Testis (tissue), 3 donors: ENCODE results near the gene USP43. TPM values are rescaled to one million over a fixed set of nuclear protein-coding genes. Genes with fewer than 3 reads are reported as not detected.

Experiments
- DNase-seq: peaks from one replicate; pipeline ENCODE4 v3.0.0-alpha.2; 2019
- H3K27ac ChIP-seq, 2 donors: fragments of 200-600 bp; sonication (generic); one replicate each; pipeline ENCODE4 v1.5.1; 2019
- H3K27me3 ChIP-seq: fragments of 200-600 bp; sonication (generic); one replicate; pipeline ENCODE4 v1.5.1; 2019
- H3K36me3 ChIP-seq: fragments of 200-600 bp; sonication (generic); one replicate; pipeline ENCODE4 v1.5.1; 2017; ENCODE audit warnings: low read depth; ENCODE audit errors: missing control alignments
- H3K4me1 ChIP-seq: fragments of 200-600 bp; sonication (generic); one replicate; pipeline ENCODE4 v1.5.1; 2019
- H3K4me3 ChIP-seq, 2 donors: fragments of 200-600 bp; sonication (generic); one replicate each; pipeline ENCODE4 v1.5.1; 2017 to 2019
- H3K9me3 ChIP-seq: fragments of 200-600 bp; sonication (generic); one replicate; pipeline ENCODE4 v1.5.1; 2017
- POLR2A ChIP-seq: fragments of 450-650 bp; IDR thresholded peaks from one replicate; pipeline ENCODE4 v1.6.1; 2017; ENCODE audit warnings: antibody characterized with exemption, mild to moderate bottlenecking, moderate library complexity
- WGBS, 2 donors: methylation state at CpG; one replicate each; pipeline ENCODE4 v1.1.5; 2018; 5-methylcytosine and 5-hydroxymethylcytosine counted together
- intact Hi-C: fragments of 100-400 bp; cut with DNase I; formaldehyde crosslinking; loops from one replicate; pipeline ENCODE4 v1.15.1; 2023; ENCODE audit warnings: low total_unique reads
- polyA plus RNA-seq: library from polyadenylated mRNA; stranded (reverse); fragments of 350-450 nt; fragmentation: Illumina TruSeq; extraction: RNeasy Lipid Tissue Mini Kit (QIAGEN cat#74804); gene quantifications from one replicate; pipeline ENCODE4 v1.2.3, GENCODE V29; 2014; ENCODE audit warnings: low read depth, low replicate concordance; ENCODE audit not compliant: insufficient read depth
- total RNA-seq, 2 donors: library from RNA; depleted of rRNA; stranded (reverse); fragments of >200 nt; gene quantifications; one replicate each; pipeline ENCODE4 v1.2.3, GENCODE V29; 2016
- TF ChIP-seq, protein P1 (sequence below), 3 experiments: fragments of 450-650 bp in 2 of 3; fragments of 200-600 bp in 1 of 3; sonication (generic) in 1 of 3; IDR thresholded peaks; one replicate each; pipeline ENCODE4 v1.5.1; 2016 to 2019; ENCODE audit warnings: antibody characterized with exemption in 3 of 3, mild to moderate bottlenecking in 2 of 3, moderate library complexity in 1 of 3

The USP43 gene
- total and polyA plus RNA-seq, 3 donors from 2014 or later, result 4.6 to 7.2 (median 6.4) TPM

DNA sequence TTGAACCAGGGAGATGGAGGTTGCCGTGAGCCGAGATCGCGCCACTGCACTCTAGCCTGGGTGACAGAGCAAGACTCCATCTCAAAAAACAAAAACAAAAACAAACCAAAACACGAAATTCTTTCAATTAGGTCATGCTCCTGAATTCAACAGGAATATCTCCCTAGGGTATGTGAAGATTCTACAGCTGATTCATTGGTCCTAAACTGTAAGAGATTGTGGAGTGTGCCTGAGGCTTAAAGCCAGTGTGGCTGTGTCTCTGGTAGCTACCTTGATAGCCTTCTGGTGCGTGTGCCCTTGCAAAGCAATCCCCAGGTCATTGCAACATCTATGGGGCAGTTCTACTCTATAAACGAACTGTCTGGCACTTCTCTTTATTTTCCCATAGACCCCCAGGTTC is 48.4 kb downstream of the USP43 start:
- Histone ChIP-seq H3K4me3 (no peak overlapping the region), H3K4me1 (no peaks in the 10 kb centered on the region), H3K9me3 (no peaks in the 10 kb centered on the region), H3K36me3 (no peaks in the 10 kb centered on the region), H3K27ac (no peak overlapping the region), H3K27me3 (no peaks in the 10 kb centered on the region)
- 85 to 92% methylated on average over 7 of the region's 7 CpGs for WGBS, 2 donors
- TF ChIP-seq, protein P1, sequence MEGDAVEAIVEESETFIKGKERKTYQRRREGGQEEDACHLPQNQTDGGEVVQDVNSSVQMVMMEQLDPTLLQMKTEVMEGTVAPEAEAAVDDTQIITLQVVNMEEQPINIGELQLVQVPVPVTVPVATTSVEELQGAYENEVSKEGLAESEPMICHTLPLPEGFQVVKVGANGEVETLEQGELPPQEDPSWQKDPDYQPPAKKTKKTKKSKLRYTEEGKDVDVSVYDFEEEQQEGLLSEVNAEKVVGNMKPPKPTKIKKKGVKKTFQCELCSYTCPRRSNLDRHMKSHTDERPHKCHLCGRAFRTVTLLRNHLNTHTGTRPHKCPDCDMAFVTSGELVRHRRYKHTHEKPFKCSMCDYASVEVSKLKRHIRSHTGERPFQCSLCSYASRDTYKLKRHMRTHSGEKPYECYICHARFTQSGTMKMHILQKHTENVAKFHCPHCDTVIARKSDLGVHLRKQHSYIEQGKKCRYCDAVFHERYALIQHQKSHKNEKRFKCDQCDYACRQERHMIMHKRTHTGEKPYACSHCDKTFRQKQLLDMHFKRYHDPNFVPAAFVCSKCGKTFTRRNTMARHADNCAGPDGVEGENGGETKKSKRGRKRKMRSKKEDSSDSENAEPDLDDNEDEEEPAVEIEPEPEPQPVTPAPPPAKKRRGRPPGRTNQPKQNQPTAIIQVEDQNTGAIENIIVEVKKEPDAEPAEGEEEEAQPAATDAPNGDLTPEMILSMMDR (IDR thresholded peaks at IDR 0.05), result no peak
- no peak for TF ChIP-seq POLR2A
- intact Hi-C loops, result no loop called here
- no peak for DNase-seq

DNA sequence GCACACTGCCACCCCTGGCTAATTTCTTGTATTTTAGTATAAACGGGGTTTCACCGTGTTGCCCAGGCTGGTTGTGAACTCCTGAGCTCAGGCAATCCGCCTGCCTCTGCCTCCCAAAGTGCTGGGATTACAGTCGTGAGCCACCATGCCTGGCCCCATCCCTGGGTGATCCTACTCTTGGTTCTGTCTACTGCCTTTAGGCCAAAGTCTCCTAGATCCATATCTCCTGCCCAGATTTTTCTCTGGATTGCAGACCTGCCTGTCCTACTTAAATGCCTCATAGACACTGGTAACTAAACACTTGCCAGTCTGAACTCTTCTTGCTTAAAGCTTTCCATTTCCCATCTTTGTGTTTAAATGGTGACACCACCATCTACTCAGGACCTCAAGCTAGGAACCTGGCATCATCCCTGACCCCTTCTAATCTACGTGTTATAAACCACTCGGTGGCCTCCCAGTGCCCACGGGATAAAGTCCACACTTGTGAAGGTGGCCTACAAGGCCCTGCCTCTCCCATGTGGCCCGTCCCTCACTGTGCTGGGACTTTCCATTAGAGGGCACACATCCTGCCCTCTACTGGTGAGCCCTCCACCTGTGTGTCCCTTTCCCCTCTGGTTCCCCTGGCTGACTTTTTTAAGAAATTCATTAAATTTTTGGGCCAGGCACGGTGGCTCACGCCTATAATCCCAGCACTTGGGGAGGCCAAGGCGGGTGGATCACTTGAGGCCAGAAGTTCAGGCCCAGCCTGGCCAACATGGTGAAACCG is 51.1 kb downstream of the USP43 start:
- no peak overlapping the region for H3K4me3 ChIP-seq
- DNase-seq, result no peak
- H3K4me1 ChIP-seq, result no peaks in the 10 kb centered on the region
- no peaks in the 10 kb centered on the region for H3K27me3 ChIP-seq
- WGBS, 2 donors, result 91 to 94% methylated on average over 12 of the region's 12 CpGs
- H3K36me3 ChIP-seq, result no peaks in the 10 kb centered on the region
- intact Hi-C loops, result no loop called here
- no peak overlapping the region for H3K27ac ChIP-seq
- H3K9me3 ChIP-seq, result no peaks in the 10 kb centered on the region
- TF ChIP-seq, protein P1 (IDR thresholded peaks at IDR 0.05), result no peak
- TF ChIP-seq POLR2A, result no peak

DNA sequence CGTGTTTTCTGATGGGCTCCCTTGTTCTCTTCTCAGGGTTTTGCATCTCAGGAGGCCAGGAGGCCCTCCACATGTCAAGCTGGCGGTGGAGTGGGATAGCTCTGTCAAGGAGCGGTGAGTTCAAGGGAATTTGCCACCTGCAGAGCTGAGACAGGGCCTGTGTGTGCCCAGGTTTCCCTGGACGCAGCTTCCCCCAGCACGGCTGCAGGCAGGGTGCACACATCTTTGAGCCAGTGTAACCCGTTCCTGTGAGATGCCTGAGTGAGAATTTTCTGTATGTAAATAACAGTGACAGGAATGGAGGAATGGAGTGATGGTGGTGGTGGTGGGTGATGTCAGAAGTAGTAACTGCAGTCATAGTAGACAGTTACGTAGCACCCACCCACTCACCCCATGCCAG is 54.8 kb downstream of the USP43 start:
- Histone ChIP-seq H3K9me3 (no peaks in the 10 kb centered on the region), H3K4me3 (no peak overlapping the region), H3K36me3 (no peaks in the 10 kb centered on the region), H3K27me3 (no peaks in the 10 kb centered on the region), H3K27ac (no peak overlapping the region), H3K4me1 (no peaks in the 10 kb centered on the region)
- WGBS, 2 donors, result 87 to 90% methylated on average over 7 of the region's 7 CpGs
- TF ChIP-seq, protein P1 (IDR thresholded peaks at IDR 0.05), result no peak
- no peak for TF ChIP-seq POLR2A
- intact Hi-C loops, result no loop called here
- no peak for DNase-seq

DNA sequence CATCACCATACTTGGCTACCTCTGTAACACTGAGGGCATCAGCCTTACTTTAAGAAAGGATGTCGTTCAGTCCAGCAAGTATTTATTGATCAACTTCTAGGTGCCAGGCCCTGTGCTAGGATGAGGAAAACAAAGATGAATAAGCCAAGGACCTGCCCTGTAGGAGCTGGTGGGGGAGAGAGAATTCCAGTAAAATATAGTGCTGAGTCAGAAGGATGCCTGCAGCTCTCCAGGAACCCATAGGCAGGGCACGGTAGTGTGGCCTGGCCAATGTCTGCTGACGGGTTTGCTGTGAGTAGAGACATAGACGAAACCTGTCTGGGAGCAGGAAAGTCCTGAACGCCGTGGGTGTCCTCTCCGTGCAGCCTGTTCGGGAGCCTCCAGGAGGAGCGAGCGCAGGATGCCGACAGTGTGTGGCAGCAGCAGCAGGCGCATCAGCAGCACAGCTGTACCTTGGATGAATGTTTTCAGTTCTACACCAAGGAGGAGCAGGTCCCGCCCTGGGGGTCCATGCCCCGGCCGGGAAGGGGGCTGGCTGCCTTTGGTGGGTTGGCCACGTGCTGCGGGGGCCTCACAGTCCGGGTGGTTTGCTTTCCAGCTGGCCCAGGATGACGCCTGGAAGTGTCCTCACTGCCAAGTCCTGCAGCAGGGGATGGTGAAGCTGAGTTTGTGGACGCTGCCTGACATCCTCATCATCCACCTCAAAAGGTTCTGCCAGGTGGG is 55.6 kb downstream of the USP43 start:
- no peak for DNase-seq
- intact Hi-C loops, result no loop called here
- no peaks in the 10 kb centered on the region for H3K27me3 ChIP-seq
- no peaks in the 10 kb centered on the region for H3K36me3 ChIP-seq
- H3K9me3 ChIP-seq, result no peaks in the 10 kb centered on the region
- no peak overlapping the region for H3K4me3 ChIP-seq
- H3K4me1 ChIP-seq, result no peaks in the 10 kb centered on the region
- H3K27ac ChIP-seq, result no peak overlapping the region
- 79 to 81% methylated on average over 9 to 20 of the region's 20 CpGs for WGBS, 2 donors
- TF ChIP-seq, protein P1 (IDR thresholded peaks at IDR 0.05), result no peak
- TF ChIP-seq POLR2A, result no peak
